ENCODE measurements around the gene MYOM3.

Gene MYOM3

DNA sequence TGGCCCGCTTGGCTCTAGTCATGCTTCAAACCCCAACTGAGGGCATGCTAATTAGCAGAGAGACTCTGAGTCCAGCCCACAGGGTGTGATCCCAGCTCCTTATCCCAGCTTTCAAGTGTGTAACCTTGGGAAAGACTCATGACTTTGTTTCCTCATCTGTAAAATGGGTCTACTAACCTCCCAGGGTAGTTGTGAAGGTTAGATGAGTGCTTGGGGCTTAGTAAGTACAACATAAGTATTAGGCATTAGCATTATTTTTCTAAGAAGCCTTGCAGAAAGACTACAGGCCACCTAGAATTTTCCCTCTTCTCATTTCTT is 2.8 kb downstream of the MYOM3 start:
- peaks cover 2% of the 10 kb centered on the region for H3K4me1 ChIP-seq (ENCODE audit: control insufficient read depth, insufficient read depth, low read length)
- H3K27me3 ChIP-seq (ENCODE audit: control insufficient read depth, insufficient read depth, low read length): no peaks in the 10 kb centered on the region
- H3K4me3 ChIP-seq (ENCODE audit: low read depth, low read length): no peak overlapping the region
- no peaks in the 10 kb centered on the region for H3K9me3 ChIP-seq (ENCODE audit: control insufficient read depth, insufficient read depth, low read length)
- H3K9ac ChIP-seq (ENCODE audit: low read depth, low read length): no peak overlapping the region
- H3K36me3 ChIP-seq (ENCODE audit: control insufficient read depth, insufficient read depth, low read length): no peaks in the 10 kb centered on the region

DNA sequence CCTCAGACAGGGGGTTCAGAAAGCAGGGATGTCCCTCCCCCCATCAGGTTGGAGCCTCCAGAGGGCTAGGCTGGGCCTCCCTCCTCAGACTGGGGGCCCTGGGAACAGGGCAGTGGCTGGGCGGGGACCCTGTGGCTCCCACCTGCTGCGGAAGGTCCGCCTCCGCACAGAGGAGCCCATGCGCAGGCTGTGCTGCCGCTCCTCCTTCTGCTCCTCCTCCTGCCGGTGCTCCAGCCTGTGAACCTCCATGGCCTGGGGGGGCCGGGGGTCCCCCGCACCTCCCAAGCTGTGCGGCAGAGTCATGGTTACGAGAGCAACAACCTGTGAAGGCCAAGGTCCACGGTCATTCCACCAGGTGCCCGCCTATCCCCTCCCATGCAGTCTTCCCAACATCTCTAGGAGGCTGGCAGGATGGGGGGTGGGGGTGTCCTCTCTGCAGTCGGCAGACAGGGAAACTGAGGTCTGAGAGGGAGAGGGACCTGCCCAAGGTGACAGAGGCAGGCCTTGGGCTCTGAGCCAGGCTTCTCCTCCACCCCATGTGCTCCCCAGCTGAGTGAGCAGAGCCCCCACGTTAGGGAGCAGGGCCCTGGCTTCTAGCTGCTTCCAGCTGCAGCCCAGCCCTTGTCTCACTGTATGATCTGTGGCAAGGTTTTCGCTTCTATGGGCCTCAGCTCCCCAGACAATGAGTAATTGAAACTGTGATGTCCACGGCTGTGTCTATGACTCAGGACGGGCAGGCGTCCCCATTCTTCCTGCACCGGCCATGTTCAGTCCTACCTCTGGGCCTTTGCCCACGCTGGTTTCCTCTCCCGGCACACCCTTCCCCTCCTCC is 3.4 kb downstream of the MYOM3 start:
- Histone ChIP-seq H3K4me1 (ENCODE audit: control insufficient read depth, insufficient read depth, low read length) (peaks cover 2% of the 10 kb centered on the region), H3K9me3 (ENCODE audit: control insufficient read depth, insufficient read depth, low read length) (no peaks in the 10 kb centered on the region), H3K27me3 (ENCODE audit: control insufficient read depth, insufficient read depth, low read length) (no peaks in the 10 kb centered on the region), H3K9ac (ENCODE audit: low read depth, low read length) (no peak overlapping the region), H3K4me3 (ENCODE audit: low read depth, low read length) (no peak overlapping the region), H3K36me3 (ENCODE audit: control insufficient read depth, insufficient read depth, low read length) (no peaks in the 10 kb centered on the region)

DNA sequence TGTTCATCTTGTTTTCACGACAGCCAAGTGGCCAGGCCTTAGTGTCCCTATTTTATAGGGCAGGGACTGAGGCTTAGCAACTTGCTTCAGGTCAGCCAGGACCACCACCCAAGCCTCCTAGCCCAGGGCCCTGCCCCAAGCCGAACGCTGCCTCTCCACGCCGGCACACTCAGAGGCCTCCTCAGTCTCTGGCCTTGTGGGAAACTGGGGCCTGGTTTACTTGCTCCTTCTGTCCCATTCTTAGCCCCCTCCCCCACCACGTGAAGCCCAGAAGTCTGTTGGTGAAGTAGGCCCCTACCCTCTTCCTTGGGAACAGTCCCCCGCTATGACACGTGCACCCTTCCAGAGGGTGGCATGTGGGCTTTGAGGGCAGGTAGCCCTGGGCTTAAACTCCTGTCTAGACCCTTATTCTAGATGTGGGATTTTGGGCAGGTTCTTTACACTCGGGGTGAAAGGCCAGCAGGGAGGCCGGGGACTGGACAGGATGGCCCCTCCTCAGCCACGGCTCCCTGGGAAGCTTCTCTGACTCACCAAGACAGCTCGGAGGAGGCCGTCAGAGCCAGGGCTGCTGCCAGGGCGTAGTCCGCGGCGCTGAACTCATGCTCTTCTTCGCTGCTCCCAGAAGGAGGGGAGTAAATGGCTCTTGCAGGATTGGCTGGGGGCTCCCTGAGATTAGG is 4.3 kb downstream of the MYOM3 start:
- H3K4me3 ChIP-seq (ENCODE audit: low read depth, low read length): no peak overlapping the region
- no peaks in the 10 kb centered on the region for H3K27me3 ChIP-seq (ENCODE audit: control insufficient read depth, insufficient read depth, low read length)

DNA sequence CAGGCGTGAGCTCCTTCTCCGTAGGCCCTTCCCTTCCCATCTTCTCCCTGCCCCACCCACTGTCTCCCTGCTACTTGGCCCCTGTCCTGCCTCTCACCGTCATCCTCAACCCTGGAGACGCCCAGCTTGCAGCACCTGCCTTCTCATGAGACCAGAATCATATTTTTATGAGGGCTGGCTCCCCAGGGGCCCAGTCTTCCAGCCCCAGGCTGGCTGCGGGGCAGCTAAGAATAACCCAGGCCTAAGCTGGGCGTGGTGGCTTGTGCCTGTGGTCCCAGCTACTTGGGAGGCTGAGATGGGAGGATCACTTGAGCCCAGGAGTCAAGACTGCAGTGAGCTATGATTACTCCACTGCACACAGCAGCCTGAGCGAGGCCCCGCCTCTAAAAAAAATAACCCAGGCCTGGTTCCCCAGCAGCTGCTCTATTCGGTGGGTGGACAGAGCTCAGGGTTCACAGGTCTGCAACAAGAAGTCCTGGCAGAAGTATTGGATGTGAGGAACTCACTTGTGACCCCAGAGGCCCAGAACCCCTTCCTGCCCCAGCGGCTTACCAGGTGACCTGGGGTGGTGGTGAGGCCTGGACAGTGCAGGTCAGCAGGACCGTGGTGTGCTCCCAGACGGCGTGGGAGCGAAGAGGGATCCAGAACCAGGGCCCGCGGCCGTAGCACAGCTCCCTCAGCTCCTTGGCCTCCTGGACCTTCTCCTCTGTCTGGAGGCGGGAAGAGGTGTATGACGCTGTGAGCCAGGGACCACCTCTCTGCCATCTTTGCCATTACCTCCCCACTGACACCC is 6.4 kb downstream of the MYOM3 start:
- no peaks in the 10 kb centered on the region for H3K9me3 ChIP-seq (ENCODE audit: control insufficient read depth, insufficient read depth, low read length)
- no peaks in the 10 kb centered on the region for H3K27me3 ChIP-seq (ENCODE audit: control insufficient read depth, insufficient read depth, low read length)
- H3K4me1 ChIP-seq (ENCODE audit: control insufficient read depth, insufficient read depth, low read length): no peaks in the 10 kb centered on the region
- H3K36me3 ChIP-seq (ENCODE audit: control insufficient read depth, insufficient read depth, low read length): no peaks in the 10 kb centered on the region
- no peak overlapping the region for H3K4me3 ChIP-seq (ENCODE audit: low read depth, low read length)
- H3K9ac ChIP-seq (ENCODE audit: low read depth, low read length): no peak overlapping the region

More for the DNA sequence above, 4.3 kb downstream of the MYOM3 start:
- no peak overlapping the region for H3K9ac ChIP-seq (ENCODE audit: low read depth, low read length)
- H3K9me3 ChIP-seq (ENCODE audit: control insufficient read depth, insufficient read depth, low read length): no peaks in the 10 kb centered on the region
- peaks cover 2% of the 10 kb centered on the region for H3K4me1 ChIP-seq (ENCODE audit: control insufficient read depth, insufficient read depth, low read length)
- no peaks in the 10 kb centered on the region for H3K36me3 ChIP-seq (ENCODE audit: control insufficient read depth, insufficient read depth, low read length)

DNA sequence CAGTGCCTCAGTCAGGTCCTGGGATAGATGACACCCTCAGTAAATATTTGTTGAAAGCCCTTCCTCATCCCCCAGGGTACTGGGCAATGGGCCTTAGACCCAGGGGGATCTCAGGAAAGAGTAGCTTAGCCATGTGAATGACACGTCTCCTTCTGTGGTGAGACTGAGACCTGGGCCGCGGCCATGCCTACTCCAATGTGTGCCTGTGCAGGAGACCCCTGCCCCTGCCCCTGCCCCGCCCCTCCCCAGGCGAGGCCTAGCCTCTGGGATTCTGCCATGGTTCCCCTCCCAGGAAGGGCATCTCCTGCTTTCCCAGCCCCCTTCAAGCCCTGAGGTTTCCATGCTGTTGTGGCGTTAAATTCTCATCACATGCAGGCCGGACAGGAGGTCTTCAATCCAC is 7.1 kb downstream of the MYOM3 start:
- H3K9ac ChIP-seq (ENCODE audit: low read depth, low read length): no peak overlapping the region
- no peaks in the 10 kb centered on the region for H3K4me1 ChIP-seq (ENCODE audit: control insufficient read depth, insufficient read depth, low read length)
- no peaks in the 10 kb centered on the region for H3K36me3 ChIP-seq (ENCODE audit: control insufficient read depth, insufficient read depth, low read length)

DNA sequence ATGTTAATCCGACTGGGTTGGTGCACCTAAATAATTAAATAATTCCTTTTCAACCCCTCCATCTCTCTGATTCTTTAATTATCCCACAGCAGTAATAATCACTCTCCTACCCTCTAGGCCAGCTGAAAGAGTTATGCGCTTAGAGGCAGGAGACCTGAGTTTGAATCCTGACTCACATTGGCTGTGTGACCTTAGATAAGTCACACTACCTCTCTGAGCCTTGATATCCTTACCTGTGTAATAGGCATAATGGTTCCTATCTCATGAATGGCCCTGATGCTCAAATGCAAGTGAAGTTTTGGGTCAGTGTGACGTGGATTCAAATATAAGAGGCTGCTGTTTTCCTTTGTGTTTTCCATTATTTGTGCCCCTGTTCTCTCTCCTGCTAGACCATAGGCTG is 8.1 kb downstream of the MYOM3 start:
- Histone ChIP-seq H3K27me3 (ENCODE audit: control insufficient read depth, insufficient read depth, low read length) (no peaks in the 10 kb centered on the region), H3K9ac (ENCODE audit: low read depth, low read length) (no peak overlapping the region), H3K9me3 (ENCODE audit: control insufficient read depth, insufficient read depth, low read length) (no peaks in the 10 kb centered on the region), H3K4me1 (ENCODE audit: control insufficient read depth, insufficient read depth, low read length) (no peaks in the 10 kb centered on the region), H3K4me3 (ENCODE audit: low read depth, low read length) (no peak overlapping the region), H3K36me3 (ENCODE audit: control insufficient read depth, insufficient read depth, low read length) (no peaks in the 10 kb centered on the region)

More for the DNA sequence above, 7.1 kb downstream of the MYOM3 start:
- H3K4me3 ChIP-seq (ENCODE audit: low read depth, low read length): no peak overlapping the region
- no peaks in the 10 kb centered on the region for H3K9me3 ChIP-seq (ENCODE audit: control insufficient read depth, insufficient read depth, low read length)
- H3K27me3 ChIP-seq (ENCODE audit: control insufficient read depth, insufficient read depth, low read length): no peaks in the 10 kb centered on the region

DNA sequence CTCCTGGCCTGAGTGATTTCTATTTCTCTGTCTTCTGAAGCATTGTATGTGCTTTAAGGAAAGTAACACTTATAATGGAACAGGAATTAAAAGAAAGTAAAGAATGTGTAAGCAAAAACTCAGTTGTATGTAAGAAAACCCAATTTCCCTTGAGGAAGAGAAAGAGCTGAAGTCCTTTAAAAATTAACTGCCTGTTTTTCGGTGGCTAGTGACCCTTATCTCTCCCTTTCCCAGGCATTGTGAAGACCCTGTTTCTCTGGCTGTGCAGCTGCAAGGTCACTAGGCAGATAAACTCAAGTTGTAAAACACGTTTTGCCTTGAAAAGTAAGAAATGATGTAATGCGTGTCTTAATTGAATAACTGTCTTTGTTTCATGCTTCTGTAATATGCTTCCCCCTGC is 8.5 kb downstream of the MYOM3 start:
- Histone ChIP-seq H3K9me3 (ENCODE audit: control insufficient read depth, insufficient read depth, low read length) (no peaks in the 10 kb centered on the region), H3K27me3 (ENCODE audit: control insufficient read depth, insufficient read depth, low read length) (no peaks in the 10 kb centered on the region), H3K4me3 (ENCODE audit: low read depth, low read length) (no peak overlapping the region), H3K36me3 (ENCODE audit: control insufficient read depth, insufficient read depth, low read length) (no peaks in the 10 kb centered on the region), H3K4me1 (ENCODE audit: control insufficient read depth, insufficient read depth, low read length) (no peaks in the 10 kb centered on the region), H3K9ac (ENCODE audit: low read depth, low read length) (no peak overlapping the region)

DNA sequence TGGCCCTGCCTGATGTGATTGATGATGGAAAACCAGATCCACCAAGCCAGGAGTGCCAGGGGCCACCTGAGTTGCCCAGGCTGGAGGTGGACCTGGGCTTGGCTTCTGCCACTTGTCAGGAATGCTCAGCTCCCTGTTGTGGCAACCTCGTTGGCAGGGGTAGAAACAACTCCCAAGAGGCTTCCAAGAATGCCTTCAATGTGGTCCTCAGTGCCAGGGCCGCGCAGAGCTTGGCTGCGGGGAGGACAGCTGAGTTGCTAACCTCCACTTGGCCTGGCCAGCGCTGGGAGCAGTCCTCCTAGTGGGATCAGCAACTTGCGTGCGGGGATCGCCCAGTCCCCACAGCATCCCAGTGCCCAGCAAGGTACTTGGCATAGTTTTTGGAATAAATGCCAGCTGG is 9.0 kb downstream of the MYOM3 start:
- Histone ChIP-seq H3K27me3 (ENCODE audit: control insufficient read depth, insufficient read depth, low read length) (no peaks in the 10 kb centered on the region), H3K36me3 (ENCODE audit: control insufficient read depth, insufficient read depth, low read length) (no peaks in the 10 kb centered on the region), H3K4me1 (ENCODE audit: control insufficient read depth, insufficient read depth, low read length) (no peaks in the 10 kb centered on the region), H3K9ac (ENCODE audit: low read depth, low read length) (no peak overlapping the region), H3K4me3 (ENCODE audit: low read depth, low read length) (no peak overlapping the region), H3K9me3 (ENCODE audit: control insufficient read depth, insufficient read depth, low read length) (no peaks in the 10 kb centered on the region)

DNA sequence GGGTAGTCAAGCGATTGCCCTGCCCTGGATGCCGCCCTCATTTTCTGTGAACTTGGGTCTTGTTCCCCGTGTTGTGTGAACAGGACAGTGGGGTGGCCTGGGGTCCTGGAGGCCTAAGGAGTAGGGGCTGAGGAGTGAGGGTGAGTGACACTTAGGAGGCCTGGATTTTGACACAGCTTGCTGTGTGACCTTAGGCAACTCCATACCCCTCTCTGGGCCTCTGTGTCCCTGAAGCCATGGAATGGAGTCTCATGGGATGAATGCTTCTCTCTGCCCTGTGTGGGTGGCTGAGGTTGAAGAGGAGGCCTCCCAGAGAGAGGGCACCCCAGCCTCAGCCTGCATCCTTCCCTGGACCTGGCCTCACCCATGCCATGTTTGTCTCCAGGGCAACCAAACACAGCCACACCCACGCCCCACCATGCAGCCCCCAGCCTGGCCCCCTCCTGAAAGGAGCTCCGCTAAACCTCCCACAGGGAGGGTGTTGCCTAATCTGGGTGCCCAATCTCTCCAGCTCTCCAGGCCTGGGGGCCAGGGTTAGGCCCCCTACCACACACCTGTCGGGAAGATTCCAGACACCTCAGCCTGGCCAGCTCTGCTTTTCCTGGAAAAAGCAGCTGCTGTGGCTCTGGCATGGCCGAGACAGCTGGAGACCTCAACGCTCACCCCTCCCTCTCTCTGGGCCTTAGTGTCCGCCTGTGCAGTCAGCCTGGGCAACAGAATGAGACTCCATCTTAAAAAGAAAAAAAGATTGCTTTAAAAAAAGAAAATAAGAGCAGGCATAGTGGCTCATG is 9.9 kb downstream of the MYOM3 start:
- Histone ChIP-seq H3K9me3 (ENCODE audit: control insufficient read depth, insufficient read depth, low read length) (no peaks in the 10 kb centered on the region), H3K36me3 (ENCODE audit: control insufficient read depth, insufficient read depth, low read length) (no peaks in the 10 kb centered on the region), H3K4me3 (ENCODE audit: low read depth, low read length) (no peak overlapping the region), H3K4me1 (ENCODE audit: control insufficient read depth, insufficient read depth, low read length) (no peaks in the 10 kb centered on the region), H3K27me3 (ENCODE audit: control insufficient read depth, insufficient read depth, low read length) (no peaks in the 10 kb centered on the region), H3K9ac (ENCODE audit: low read depth, low read length) (no peak overlapping the region)

DNA sequence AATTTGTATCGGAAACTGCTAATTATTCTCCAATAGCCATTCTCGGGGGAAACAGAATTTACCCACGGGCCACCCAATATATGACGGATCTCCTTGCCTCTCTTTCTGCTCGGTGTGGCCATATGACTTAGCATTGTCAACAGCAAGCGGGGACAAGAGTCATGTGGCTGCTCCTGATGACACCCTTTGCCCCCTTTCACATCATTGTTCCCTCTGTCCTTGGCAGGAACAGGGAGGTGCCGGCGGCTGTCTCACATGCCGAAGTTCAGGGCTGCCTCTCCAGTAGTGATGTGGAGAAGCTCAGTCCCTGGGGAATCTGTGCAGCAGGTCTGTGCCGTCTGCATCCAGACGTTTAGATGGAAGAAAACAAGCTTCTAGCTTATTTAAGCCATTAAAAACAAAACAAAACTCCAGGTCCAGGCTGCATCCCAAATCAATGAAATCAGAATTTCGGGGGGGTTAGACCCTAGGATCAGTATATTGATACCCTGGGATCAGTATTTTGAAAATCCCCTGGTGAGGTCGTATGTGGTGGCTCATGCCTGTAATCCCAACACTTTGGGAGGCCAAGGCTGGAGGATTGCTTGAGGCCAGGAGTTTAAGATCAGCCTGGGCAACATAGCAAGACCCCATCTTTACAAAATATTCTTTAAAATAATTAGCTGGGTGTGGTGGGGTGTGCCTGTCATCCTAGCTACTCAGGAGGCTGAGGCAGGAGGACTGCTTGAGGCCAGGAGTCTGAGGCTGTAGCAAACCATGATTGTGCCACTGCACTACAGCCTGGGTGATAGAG is 10.8 kb downstream of the MYOM3 start:
- no peak overlapping the region for H3K4me3 ChIP-seq (ENCODE audit: low read depth, low read length)
- no peak overlapping the region for H3K9ac ChIP-seq (ENCODE audit: low read depth, low read length)
- H3K9me3 ChIP-seq (ENCODE audit: control insufficient read depth, insufficient read depth, low read length): no peaks in the 10 kb centered on the region
- H3K36me3 ChIP-seq (ENCODE audit: control insufficient read depth, insufficient read depth, low read length): no peaks in the 10 kb centered on the region
- H3K4me1 ChIP-seq (ENCODE audit: control insufficient read depth, insufficient read depth, low read length): no peaks in the 10 kb centered on the region
- no peaks in the 10 kb centered on the region for H3K27me3 ChIP-seq (ENCODE audit: control insufficient read depth, insufficient read depth, low read length)

Data from iPS-15b (cell line).